Panc1 (cell line): Measurements from ENCODE around the gene CPEB2. TPM values are rescaled to one million over a fixed set of nuclear protein-coding genes. Genes with fewer than 3 reads are reported as not detected.

ENCODE experiments used
- ATAC-seq: fragments of 200-7000 bp; cut with Tn5 transposase; 2 replicates; pipeline ENCODE4 v1.9.1; 2020; ENCODE audit warnings: mild to moderate bottlenecking, moderate library complexity
- BruUV-seq: library from RNA; stranded (reverse); fragments of 400-500 nt; replicated peaks from 2 replicates; lab custom pipeline; 2021; lab: Mats Ljungman, UMichigan
- CTCF ChIA-PET: fragments of 300-600 bp; sonication (Branson Sonifier 250); formaldehyde crosslinking; loops from one replicate; lab custom pipeline; 2022; ENCODE audit warnings: antibody characterized with exemption; lab: Charles Lee
- POLR2A ChIA-PET: fragments of 300-600 bp; sonication (Branson Sonifier 250); formaldehyde crosslinking; loops from one replicate; lab custom pipeline; 2022; ENCODE audit warnings: antibody characterized with exemption; lab: Charles Lee
- DNase-seq: peaks from one replicate; pipeline ENCODE4 v3.0.0-alpha.2; 2010; ENCODE audit warnings: low read depth, low spot score
- H3K27ac ChIP-seq: 2 replicates; pipeline ENCODE4 v1.5.1; 2011; ENCODE audit warnings: mild to moderate bottlenecking, low read length, inconsistent platforms
- H3K27me3 ChIP-seq: fragments of 200-500 bp; sonication (Bioruptor generic); 2 replicates; pipeline ENCODE4 v1.6.0; 2014; ENCODE audit warnings: low read length, inconsistent platforms; ENCODE audit not compliant: control insufficient read depth, insufficient read depth
- H3K36me3 ChIP-seq: fragments of 200-500 bp; sonication (Bioruptor generic); 2 replicates; pipeline ENCODE4 v1.5.1; 2014; ENCODE audit warnings: inconsistent platforms, mild to moderate bottlenecking, low read length, moderate library complexity; ENCODE audit not compliant: control insufficient read depth, insufficient read depth
- H3K4me1 ChIP-seq: 2 replicates; pipeline ENCODE4 v1.5.1; 2011; ENCODE audit warnings: inconsistent platforms, mild to moderate bottlenecking, low read length, moderate library complexity; ENCODE audit not compliant: control insufficient read depth, insufficient read depth
- H3K4me3 ChIP-seq, 2 experiments: 2 replicates each; pipeline ENCODE4 v1.5.1; 2011 to 2012; ENCODE audit warnings: low read depth in 2 of 2, low read length in 2 of 2, mild to moderate bottlenecking in 2 of 2, inconsistent platforms in 1 of 2, moderate library complexity in 1 of 2
- H3K9me3 ChIP-seq: fragments of 200-500 bp; sonication (Bioruptor generic); 2 replicates; pipeline ENCODE4 v1.5.1; 2014; ENCODE audit warnings: low read depth, mild to moderate bottlenecking, inconsistent platforms, low read length, moderate library complexity; ENCODE audit not compliant: control insufficient read depth, insufficient read depth
- POLR2AphosphoS5 ChIP-seq: IDR thresholded peaks from 2 replicates; pipeline ENCODE4 v1.6.1; 2012; ENCODE audit warnings: mild to moderate bottlenecking, low read depth, low read length, moderate library complexity
- SIN3A ChIP-seq: IDR thresholded peaks from 2 replicates; pipeline ENCODE4 v1.6.1; 2012; ENCODE audit warnings: low read depth, mild to moderate bottlenecking, low read length, moderate library complexity, borderline replicate concordance; ENCODE audit not compliant: insufficient read depth
- TCF7L2 ChIP-seq: IDR thresholded peaks from 2 replicates; pipeline ENCODE4 v1.6.1; 2011; ENCODE audit warnings: mild to moderate bottlenecking, low read depth, low read length, inconsistent platforms
- in situ Hi-C: cut with HindIII; loops from 2 replicates; pipeline ENCODE4 v1.10.0; 2016; ENCODE audit warnings: low sequenced_read_pairs, low pct_unique_long_range_greater_than_20kb
- intact Hi-C: fragments of 100-400 bp; cut with micrococcal nuclease; formaldehyde crosslinking; loops from one replicate; pipeline ENCODE4 v1.10.0; 2022; ENCODE audit not compliant: unreplicated experiment
- total RNA-seq: library from RNA; stranded (reverse); gene quantifications from one replicate; pipeline ENCODE4 v1.2.1, GENCODE V29; 2021; ENCODE audit not compliant: unreplicated experiment
- TF ChIP-seq, protein P1 (sequence below), 2 experiments: IDR thresholded peaks; 2 replicates each; pipeline ENCODE4 v1.6.1; 2011 to 2012; ENCODE audit warnings: low read depth in 2 of 2, control low read depth in 1 of 2, low read length in 1 of 2, mild to moderate bottlenecking in 1 of 2, moderate library complexity in 1 of 2; ENCODE audit not compliant: insufficient read depth in 1 of 2
- TF ChIP-seq, protein P2 (sequence below): fragments of 450-650 bp; IDR thresholded peaks from 2 replicates; pipeline ENCODE4 v1.5.1; 2017; ENCODE audit warnings: mild to moderate bottlenecking

CPEB2 gene
- total RNA-seq, 1 experiment from 2014 or later: 7.2 TPM

- Histone ChIP-seq H3K27me3 (no peaks in the 10 kb centered on the region), H3K4me1 (no peaks in the 10 kb centered on the region), H3K4me3 (no peak overlapping the region), H3K27ac (no peak overlapping the region), H3K9me3 (no peaks in the 10 kb centered on the region), H3K36me3 (no peaks in the 10 kb centered on the region)
- DNase-seq: no peak
- ATAC-seq: no peak
- TF ChIP-seq TCF7L2 (no peak), SIN3A (no peak), POLR2AphosphoS5 (no peak)
- TF ChIP-seq, protein P1, sequence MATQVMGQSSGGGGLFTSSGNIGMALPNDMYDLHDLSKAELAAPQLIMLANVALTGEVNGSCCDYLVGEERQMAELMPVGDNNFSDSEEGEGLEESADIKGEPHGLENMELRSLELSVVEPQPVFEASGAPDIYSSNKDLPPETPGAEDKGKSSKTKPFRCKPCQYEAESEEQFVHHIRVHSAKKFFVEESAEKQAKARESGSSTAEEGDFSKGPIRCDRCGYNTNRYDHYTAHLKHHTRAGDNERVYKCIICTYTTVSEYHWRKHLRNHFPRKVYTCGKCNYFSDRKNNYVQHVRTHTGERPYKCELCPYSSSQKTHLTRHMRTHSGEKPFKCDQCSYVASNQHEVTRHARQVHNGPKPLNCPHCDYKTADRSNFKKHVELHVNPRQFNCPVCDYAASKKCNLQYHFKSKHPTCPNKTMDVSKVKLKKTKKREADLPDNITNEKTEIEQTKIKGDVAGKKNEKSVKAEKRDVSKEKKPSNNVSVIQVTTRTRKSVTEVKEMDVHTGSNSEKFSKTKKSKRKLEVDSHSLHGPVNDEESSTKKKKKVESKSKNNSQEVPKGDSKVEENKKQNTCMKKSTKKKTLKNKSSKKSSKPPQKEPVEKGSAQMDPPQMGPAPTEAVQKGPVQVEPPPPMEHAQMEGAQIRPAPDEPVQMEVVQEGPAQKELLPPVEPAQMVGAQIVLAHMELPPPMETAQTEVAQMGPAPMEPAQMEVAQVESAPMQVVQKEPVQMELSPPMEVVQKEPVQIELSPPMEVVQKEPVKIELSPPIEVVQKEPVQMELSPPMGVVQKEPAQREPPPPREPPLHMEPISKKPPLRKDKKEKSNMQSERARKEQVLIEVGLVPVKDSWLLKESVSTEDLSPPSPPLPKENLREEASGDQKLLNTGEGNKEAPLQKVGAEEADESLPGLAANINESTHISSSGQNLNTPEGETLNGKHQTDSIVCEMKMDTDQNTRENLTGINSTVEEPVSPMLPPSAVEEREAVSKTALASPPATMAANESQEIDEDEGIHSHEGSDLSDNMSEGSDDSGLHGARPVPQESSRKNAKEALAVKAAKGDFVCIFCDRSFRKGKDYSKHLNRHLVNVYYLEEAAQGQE (IDR thresholded peaks at IDR 0.05; ENCODE audit: insufficient read depth in 1 of 2, low read depth in 2 of 2, low read length in 1 of 2): no peak
- TF ChIP-seq, protein P2, sequence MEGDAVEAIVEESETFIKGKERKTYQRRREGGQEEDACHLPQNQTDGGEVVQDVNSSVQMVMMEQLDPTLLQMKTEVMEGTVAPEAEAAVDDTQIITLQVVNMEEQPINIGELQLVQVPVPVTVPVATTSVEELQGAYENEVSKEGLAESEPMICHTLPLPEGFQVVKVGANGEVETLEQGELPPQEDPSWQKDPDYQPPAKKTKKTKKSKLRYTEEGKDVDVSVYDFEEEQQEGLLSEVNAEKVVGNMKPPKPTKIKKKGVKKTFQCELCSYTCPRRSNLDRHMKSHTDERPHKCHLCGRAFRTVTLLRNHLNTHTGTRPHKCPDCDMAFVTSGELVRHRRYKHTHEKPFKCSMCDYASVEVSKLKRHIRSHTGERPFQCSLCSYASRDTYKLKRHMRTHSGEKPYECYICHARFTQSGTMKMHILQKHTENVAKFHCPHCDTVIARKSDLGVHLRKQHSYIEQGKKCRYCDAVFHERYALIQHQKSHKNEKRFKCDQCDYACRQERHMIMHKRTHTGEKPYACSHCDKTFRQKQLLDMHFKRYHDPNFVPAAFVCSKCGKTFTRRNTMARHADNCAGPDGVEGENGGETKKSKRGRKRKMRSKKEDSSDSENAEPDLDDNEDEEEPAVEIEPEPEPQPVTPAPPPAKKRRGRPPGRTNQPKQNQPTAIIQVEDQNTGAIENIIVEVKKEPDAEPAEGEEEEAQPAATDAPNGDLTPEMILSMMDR: no peak
- no TSS peak for BruUV-seq
- ChIA-PET POLR2A (no interaction called here), CTCF (no interaction called here)
- in situ Hi-C loops: no loop called here
- intact Hi-C loops: no loop called here
Observed at GRCh38 chr4:15116509-15117079, 114.3 kb downstream of the CPEB2 start.

GRCh38 chr4:15117270-15117946 is 115.1 kb downstream of the CPEB2 start:
- Histone ChIP-seq H3K27me3 (no peaks in the 10 kb centered on the region), H3K9me3 (no peaks in the 10 kb centered on the region), H3K36me3 (no peaks in the 10 kb centered on the region), H3K4me3 (no peak overlapping the region), H3K4me1 (no peaks in the 10 kb centered on the region), H3K27ac (no peak overlapping the region)
- CTCF ChIA-PET: no interaction called here
- in situ Hi-C loops (no loop called here), intact Hi-C loops (no loop called here)
- no TSS peak for BruUV-seq
- TF ChIP-seq, protein P1 (IDR thresholded peaks at IDR 0.05; ENCODE audit: insufficient read depth in 1 of 2, low read depth in 2 of 2, low read length in 1 of 2): no peak
- TF ChIP-seq, protein P2: no peak
- no peak for TF ChIP-seq SIN3A
- no peak for TF ChIP-seq TCF7L2
- TF ChIP-seq POLR2AphosphoS5: no peak
- ATAC-seq (no peak), DNase-seq (no peak)
- POLR2A ChIA-PET: no interaction called here
